ENCODE results near the gene LRRC3.

- TF ChIP-seq BRCA1 (IDR thresholded peaks at IDR 0.05; ENCODE audit: low read depth, low read length) (no peak), YY1 (IDR thresholded peaks at IDR 0.05; ENCODE audit: low read depth, low read length) (no peak), CTCF (IDR thresholded peaks at IDR 0.05; ENCODE audit: control extremely low read depth in 1 of 3, insufficient read depth in 1 of 3, low read depth in 1 of 3, low read length in 3 of 3) (no peak), SUZ12 (IDR thresholded peaks at IDR 0.05; ENCODE audit: low read length) (no peak), HDAC6 (IDR thresholded peaks at IDR 0.05; ENCODE audit: low read depth, low read length) (no peak), CHD1 (IDR thresholded peaks at IDR 0.05; ENCODE audit: low read depth, low read length) (no peak), SIN3A (conservative IDR thresholded peaks at IDR 0.05 in 1 of 2, IDR thresholded peaks at IDR 0.05 in 1 of 2; ENCODE audit: low read depth in 1 of 2, low read length in 2 of 2) (no peak)
Measured at GRCh38 chr21:44462834-44463200, 7.5 kb downstream of the LRRC3 start.

Data from H1 (cell line).